Glutamatergic neuron (in vitro differentiated cells): ENCODE measurements around the gene ABCA3. TPM values are rescaled to one million over a fixed set of nuclear protein-coding genes. Genes with fewer than 3 reads are reported as not detected.

Experiments
- DNase-seq: peaks from one replicate; pipeline ENCODE4 v3.0.0; 2022
- H3K27ac Mint-ChIP-seq: one replicate; pipeline ENCODE4 v1.8.0; 2020; ENCODE audit warnings: mild to moderate bottlenecking, mixed read lengths, inconsistent platforms; ENCODE audit not compliant: unreplicated experiment
- H3K27me3 Mint-ChIP-seq: one replicate; pipeline ENCODE4 v1.8.0; 2020; ENCODE audit warnings: mild to moderate bottlenecking, moderate library complexity, mixed read lengths, inconsistent platforms; ENCODE audit not compliant: unreplicated experiment
- H3K36me3 Mint-ChIP-seq: one replicate; pipeline ENCODE4 v1.8.0; 2020; ENCODE audit warnings: mild to moderate bottlenecking, mixed read lengths, inconsistent platforms; ENCODE audit not compliant: unreplicated experiment
- H3K4me1 Mint-ChIP-seq: one replicate; pipeline ENCODE4 v1.8.0; 2020; ENCODE audit warnings: mild to moderate bottlenecking, low read depth, mixed read lengths, inconsistent platforms; ENCODE audit not compliant: unreplicated experiment
- H3K4me3 Mint-ChIP-seq: one replicate; pipeline ENCODE4 v1.8.0; 2020; ENCODE audit warnings: mild to moderate bottlenecking, mixed read lengths, inconsistent platforms; ENCODE audit not compliant: unreplicated experiment
- H3K9me3 Mint-ChIP-seq: one replicate; pipeline ENCODE4 v1.8.0; 2020; ENCODE audit warnings: mild to moderate bottlenecking, moderate library complexity, mixed read lengths, inconsistent platforms; ENCODE audit not compliant: unreplicated experiment
- total RNA-seq: library from RNA; stranded (reverse); fragmentation: NEBNext Ultra II Directional; extraction: Animal tissue kit (Norgen Biotek cat#: 25700); gene quantifications from one replicate; pipeline ENCODE4 v1.2.1, GENCODE V29; 2021; ENCODE audit not compliant: unreplicated experiment
- TF ChIP-seq, protein P1 (sequence below): fragments of 200-600 bp; sonication (generic); IDR thresholded peaks from one replicate; pipeline ENCODE4 v1.5.0; 2021; ENCODE audit not compliant: partially characterized antibody, unreplicated experiment

ABCA3 gene
- total RNA-seq, 1 donor from 2014 or later = 110 TPM

DNA sequence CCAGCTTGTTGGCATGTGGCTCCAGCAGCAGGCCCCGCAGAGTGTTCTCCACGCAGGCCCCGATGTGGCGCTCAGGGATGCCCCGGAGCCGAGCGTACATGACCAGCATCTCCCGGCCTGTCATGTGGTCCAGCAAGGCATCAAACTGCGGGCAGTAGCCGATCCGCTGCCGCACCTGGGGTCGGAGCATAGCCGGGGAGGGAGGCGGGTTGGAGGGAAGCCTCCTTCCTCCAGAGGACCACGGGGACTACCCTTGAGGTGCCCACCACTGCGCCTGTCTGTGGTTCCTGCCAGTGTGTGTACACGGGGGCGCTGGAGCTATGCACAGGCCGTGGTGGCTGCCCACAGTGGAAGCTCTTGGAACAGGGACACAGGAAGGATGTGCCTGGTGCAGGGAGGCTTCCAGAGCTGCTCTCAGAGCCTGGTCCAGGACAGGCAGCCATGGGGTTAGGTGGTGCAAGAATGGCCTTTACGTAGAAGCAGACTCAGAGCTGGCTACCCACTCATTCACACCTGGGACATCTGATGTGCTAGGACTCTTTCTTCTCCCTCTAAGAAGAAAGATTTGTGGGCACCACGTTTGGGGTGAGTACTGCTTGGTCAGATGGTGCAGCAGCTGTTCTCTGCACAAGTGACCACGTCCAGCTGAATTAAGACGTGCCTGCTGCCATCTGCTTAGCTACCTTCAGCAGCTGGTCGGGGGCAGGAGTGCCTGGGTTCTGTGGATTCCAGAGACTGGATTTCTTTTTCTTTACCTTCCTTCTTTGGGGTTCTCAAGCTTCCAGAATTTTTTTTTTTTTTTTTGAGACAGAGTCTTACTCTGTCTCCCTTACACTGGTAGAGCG, 61.4 kb downstream of the ABCA3 start:
- H3K4me1 Mint-ChIP-seq = peaks cover 18% of the 10 kb centered on the region
- H3K27me3 Mint-ChIP-seq = peaks cover 8% of the 10 kb centered on the region
- H3K9me3 Mint-ChIP-seq = peaks cover 12% of the 10 kb centered on the region
- peak overlapping the region; percentile 78 for H3K27ac Mint-ChIP-seq
- peak overlapping the region; percentile 30 for H3K4me3 Mint-ChIP-seq
- TF ChIP-seq, protein P1, sequence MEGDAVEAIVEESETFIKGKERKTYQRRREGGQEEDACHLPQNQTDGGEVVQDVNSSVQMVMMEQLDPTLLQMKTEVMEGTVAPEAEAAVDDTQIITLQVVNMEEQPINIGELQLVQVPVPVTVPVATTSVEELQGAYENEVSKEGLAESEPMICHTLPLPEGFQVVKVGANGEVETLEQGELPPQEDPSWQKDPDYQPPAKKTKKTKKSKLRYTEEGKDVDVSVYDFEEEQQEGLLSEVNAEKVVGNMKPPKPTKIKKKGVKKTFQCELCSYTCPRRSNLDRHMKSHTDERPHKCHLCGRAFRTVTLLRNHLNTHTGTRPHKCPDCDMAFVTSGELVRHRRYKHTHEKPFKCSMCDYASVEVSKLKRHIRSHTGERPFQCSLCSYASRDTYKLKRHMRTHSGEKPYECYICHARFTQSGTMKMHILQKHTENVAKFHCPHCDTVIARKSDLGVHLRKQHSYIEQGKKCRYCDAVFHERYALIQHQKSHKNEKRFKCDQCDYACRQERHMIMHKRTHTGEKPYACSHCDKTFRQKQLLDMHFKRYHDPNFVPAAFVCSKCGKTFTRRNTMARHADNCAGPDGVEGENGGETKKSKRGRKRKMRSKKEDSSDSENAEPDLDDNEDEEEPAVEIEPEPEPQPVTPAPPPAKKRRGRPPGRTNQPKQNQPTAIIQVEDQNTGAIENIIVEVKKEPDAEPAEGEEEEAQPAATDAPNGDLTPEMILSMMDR = no peak
- DNase-seq = no peak
- peaks cover 5% of the 10 kb centered on the region for H3K36me3 Mint-ChIP-seq

DNA sequence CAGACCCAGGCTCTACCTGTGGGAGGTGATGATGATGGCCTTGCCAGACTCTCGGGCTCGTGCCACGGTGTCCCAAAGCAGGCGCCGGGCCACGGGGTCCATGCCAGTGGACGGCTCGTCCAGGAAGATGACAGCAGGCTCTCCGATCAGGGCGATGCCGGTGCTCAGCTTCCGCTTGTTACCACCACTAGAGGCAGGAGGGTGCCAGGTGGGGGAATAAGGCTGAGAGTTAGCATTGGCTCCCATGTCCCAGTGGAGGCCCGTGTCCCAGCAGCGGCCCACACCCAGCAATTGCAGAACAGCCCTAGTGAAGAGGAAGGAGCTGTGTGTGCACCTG, 62.3 kb downstream of the ABCA3 start:
- Mint-ChIP-seq H3K4me3 (no peak overlapping the region), H3K4me1 (peaks cover 12% of the 10 kb centered on the region), H3K36me3 (no peaks in the 10 kb centered on the region), H3K27ac (no peak overlapping the region), H3K9me3 (peaks cover 10% of the 10 kb centered on the region), H3K27me3 (peaks cover 2% of the 10 kb centered on the region)
- no peak for DNase-seq
- TF ChIP-seq, protein P1 = no peak

DNA sequence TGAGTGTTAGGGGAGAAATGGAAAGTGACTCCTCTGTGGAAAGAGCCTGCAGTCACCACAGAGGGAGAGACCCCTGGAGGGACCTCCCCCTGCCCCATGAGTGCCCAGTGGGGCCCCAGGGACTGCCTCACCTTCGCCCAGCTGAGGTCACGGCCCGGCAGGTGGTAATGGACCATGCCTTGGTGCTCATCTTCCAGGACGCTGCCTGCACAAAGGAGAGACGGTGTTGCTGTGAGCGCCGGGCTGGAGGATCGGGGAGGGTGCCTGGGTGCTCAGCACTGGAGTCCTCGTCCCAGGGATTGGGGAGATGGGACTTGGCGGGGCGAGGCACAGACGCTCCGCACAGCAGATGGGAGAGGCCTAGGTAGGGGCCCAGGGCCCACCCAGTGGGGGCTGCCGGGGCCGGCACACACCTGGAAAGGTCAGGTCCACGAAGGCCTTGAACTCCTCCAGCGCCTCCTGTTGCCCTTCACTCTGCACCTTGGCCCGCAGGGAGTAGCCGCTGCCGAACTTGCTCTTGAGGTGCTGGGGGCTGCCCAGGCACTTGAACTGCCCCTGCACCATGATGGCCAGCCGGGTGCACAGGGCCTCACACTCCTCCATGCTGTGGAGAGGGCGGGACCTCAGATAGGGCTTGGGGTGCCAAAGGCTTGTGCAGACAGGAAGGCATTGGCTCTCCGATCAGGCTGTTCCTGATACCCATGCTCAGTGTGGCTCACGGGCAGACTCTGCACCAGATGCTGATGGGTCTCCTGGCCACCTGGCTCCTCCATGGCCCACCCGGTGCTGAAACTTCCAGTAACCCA, 62.9 kb downstream of the ABCA3 start:
- Mint-ChIP-seq H3K27ac (no peak overlapping the region), H3K36me3 (no peaks in the 10 kb centered on the region), H3K27me3 (peaks cover 2% of the 10 kb centered on the region), H3K4me3 (no peak overlapping the region), H3K9me3 (peaks cover 10% of the 10 kb centered on the region), H3K4me1 (peaks cover 12% of the 10 kb centered on the region)
- TF ChIP-seq, protein P1 = no peak
- no peak for DNase-seq

DNA sequence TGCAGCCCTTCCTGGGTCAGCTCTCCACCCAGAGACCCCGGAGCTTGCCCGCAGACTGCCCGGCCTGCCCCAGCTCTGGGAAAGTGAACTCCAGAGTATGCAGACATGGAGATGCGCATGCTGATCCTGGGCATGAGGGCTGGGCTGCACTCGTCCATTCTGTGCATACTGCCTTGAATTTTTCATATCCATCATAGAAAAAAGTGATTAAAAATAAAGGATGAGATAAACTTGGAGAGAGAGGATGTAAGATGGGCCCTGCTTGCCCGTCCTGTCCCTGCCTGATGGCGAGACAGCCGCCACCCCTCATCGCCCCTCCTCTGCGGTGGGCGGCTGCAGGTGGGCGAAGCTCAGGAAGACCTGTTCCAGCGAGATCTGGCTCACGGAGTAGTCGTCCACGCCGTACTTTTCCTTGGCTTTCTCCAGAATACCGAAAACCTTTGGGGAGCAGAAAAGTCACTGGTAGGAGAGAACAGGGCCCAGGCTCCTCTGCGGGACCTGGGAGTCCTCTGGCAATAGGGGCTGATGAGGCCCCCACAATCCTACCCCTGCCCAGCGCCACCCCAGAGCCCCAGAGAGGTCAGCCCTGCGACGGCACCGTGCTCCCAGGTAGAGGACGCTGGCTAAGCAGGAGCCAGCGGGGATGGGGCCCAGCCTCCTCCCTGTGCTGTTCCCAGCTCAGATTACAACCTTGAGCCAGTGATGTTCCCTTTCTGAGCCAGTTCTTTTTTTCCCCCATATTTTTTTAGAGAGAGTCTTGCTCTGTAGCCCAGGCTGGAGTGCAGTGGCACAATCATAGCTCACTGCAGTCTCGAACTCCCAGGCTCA, 63.9 kb downstream of the ABCA3 start:
- H3K36me3 Mint-ChIP-seq = no peaks in the 10 kb centered on the region
- peaks cover 12% of the 10 kb centered on the region for H3K4me1 Mint-ChIP-seq
- peaks cover 10% of the 10 kb centered on the region for H3K9me3 Mint-ChIP-seq
- H3K27me3 Mint-ChIP-seq = peaks cover 2% of the 10 kb centered on the region
- no peak for DNase-seq
- H3K27ac Mint-ChIP-seq = no peak overlapping the region
- TF ChIP-seq, protein P1 = no peak
- no peak overlapping the region for H3K4me3 Mint-ChIP-seq
